OCI-LY1 (cell line): ENCODE results near the gene BICDL1.

Experiments used
- EZH2 ChIP-seq: fragments of 200-600 bp; sonication (generic), shearing (Covaris generic); IDR thresholded peaks from 2 replicates; pipeline ENCODE4 v1.8.0; 2017; ENCODE audit warnings: borderline replicate concordance, mixed run types, mild to moderate bottlenecking, antibody characterized with exemption, low read length, moderate library complexity, mixed read lengths
- TF ChIP-seq, protein P1 (sequence below): fragments of 200-600 bp; sonication (generic), shearing (Covaris generic); IDR thresholded peaks from 2 replicates; pipeline ENCODE4 v1.5.1; 2017; ENCODE audit warnings: mild to moderate bottlenecking, antibody characterized with exemption, low read length, moderate library complexity, mixed read lengths

DNA sequence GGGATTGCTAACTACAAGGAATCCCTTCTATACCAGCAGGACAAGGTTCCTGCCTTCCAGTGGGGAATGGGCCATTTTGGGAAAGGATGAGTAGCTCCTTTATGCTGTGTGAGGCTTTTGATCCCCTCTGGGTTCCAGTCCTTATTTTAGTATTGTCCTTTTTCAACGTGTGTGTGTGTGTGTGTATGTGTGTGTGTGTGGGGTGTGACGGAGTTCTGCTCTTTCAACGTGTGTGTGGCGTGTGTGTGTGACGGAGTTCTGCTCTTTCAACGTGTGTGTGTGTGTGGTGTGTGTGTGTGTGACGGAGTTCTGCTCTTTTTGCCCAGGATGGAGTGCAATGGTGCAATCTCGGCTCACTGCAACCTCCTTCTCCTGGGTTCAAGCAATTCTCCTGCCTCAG, 100.1 kb downstream of the BICDL1 start:
- TF ChIP-seq, protein P1, sequence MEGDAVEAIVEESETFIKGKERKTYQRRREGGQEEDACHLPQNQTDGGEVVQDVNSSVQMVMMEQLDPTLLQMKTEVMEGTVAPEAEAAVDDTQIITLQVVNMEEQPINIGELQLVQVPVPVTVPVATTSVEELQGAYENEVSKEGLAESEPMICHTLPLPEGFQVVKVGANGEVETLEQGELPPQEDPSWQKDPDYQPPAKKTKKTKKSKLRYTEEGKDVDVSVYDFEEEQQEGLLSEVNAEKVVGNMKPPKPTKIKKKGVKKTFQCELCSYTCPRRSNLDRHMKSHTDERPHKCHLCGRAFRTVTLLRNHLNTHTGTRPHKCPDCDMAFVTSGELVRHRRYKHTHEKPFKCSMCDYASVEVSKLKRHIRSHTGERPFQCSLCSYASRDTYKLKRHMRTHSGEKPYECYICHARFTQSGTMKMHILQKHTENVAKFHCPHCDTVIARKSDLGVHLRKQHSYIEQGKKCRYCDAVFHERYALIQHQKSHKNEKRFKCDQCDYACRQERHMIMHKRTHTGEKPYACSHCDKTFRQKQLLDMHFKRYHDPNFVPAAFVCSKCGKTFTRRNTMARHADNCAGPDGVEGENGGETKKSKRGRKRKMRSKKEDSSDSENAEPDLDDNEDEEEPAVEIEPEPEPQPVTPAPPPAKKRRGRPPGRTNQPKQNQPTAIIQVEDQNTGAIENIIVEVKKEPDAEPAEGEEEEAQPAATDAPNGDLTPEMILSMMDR = no peak
- no peak for TF ChIP-seq EZH2
